ENCODE measurements around the gene QKI.

Gene QKI

GRCh38 chr6:163599136-163599535, 184.6 kb downstream of the QKI start:
- TF ChIP-seq CTCF (IDR thresholded peaks at IDR 0.05): no peak
- H3K27ac ChIP-seq: no peak overlapping the region

GRCh38 chr6:163599684-163600083, 185.2 kb downstream of the QKI start:
- H3K27ac ChIP-seq: no peak overlapping the region
- no peak overlapping the region for H3K4me2 ChIP-seq (ENCODE audit: low read length)
- no peaks in the 10 kb centered on the region for H3K4me1 ChIP-seq
- no peaks in the 10 kb centered on the region for H3K27me3 ChIP-seq (ENCODE audit: control insufficient read depth, insufficient read depth, low read length)
- H2AFZ ChIP-seq: no peak overlapping the region
- no peaks in the 10 kb centered on the region for H3K79me2 ChIP-seq
- no peaks in the 10 kb centered on the region for H3K36me3 ChIP-seq (ENCODE audit: control insufficient read depth, insufficient read depth, low read length)
- H3K9ac ChIP-seq: no peak overlapping the region
- no peak for TF ChIP-seq CTCF (IDR thresholded peaks at IDR 0.05)
- no peak overlapping the region for H3K4me3 ChIP-seq (ENCODE audit: low read depth, low read length)
- no peaks in the 10 kb centered on the region for H3K9me3 ChIP-seq (ENCODE audit: control insufficient read depth, low read length)

More at GRCh38 chr6:163599136-163599535, 184.6 kb downstream of the QKI start:
- Histone ChIP-seq H2AFZ (no peak overlapping the region), H3K4me1 (no peaks in the 10 kb centered on the region), H3K4me2 (ENCODE audit: low read length) (no peak overlapping the region), H3K79me2 (no peaks in the 10 kb centered on the region), H3K9me3 (ENCODE audit: control insufficient read depth, low read length) (no peaks in the 10 kb centered on the region), H3K36me3 (ENCODE audit: control insufficient read depth, insufficient read depth, low read length) (no peaks in the 10 kb centered on the region), H3K9ac (no peak overlapping the region), H3K27me3 (ENCODE audit: control insufficient read depth, insufficient read depth, low read length) (no peaks in the 10 kb centered on the region), H3K4me3 (ENCODE audit: low read depth, low read length) (no peak overlapping the region)

- Histone ChIP-seq H3K27me3 (ENCODE audit: control insufficient read depth, insufficient read depth, low read length) (no peaks in the 10 kb centered on the region), H3K27ac (no peak overlapping the region), H2AFZ (no peak overlapping the region), H3K9ac (no peak overlapping the region), H3K4me1 (no peaks in the 10 kb centered on the region), H3K36me3 (ENCODE audit: control insufficient read depth, insufficient read depth, low read length) (no peaks in the 10 kb centered on the region), H3K79me2 (no peaks in the 10 kb centered on the region), H3K4me2 (ENCODE audit: low read length) (no peak overlapping the region), H3K9me3 (ENCODE audit: control insufficient read depth, low read length) (no peaks in the 10 kb centered on the region), H3K4me3 (ENCODE audit: low read depth, low read length) (no peak overlapping the region)
- no peak for TF ChIP-seq CTCF (IDR thresholded peaks at IDR 0.05)
These were observed 185.8 kb downstream of the QKI start for GRCh38 chr6:163600331-163600730.

- Histone ChIP-seq H2AFZ (no peak overlapping the region), H3K79me2 (no peaks in the 10 kb centered on the region), H3K4me2 (ENCODE audit: low read length) (no peak overlapping the region), H3K9me3 (ENCODE audit: control insufficient read depth, low read length) (no peaks in the 10 kb centered on the region), H3K27me3 (ENCODE audit: control insufficient read depth, insufficient read depth, low read length) (no peaks in the 10 kb centered on the region), H3K36me3 (ENCODE audit: control insufficient read depth, insufficient read depth, low read length) (no peaks in the 10 kb centered on the region), H3K9ac (no peak overlapping the region), H3K4me1 (no peaks in the 10 kb centered on the region), H3K27ac (no peak overlapping the region), H3K4me3 (ENCODE audit: low read depth, low read length) (no peak overlapping the region)
- TF ChIP-seq CTCF (IDR thresholded peaks at IDR 0.05): no peak
These were observed 186.3 kb downstream of the QKI start for GRCh38 chr6:163600781-163601180.

- TF ChIP-seq CTCF (IDR thresholded peaks at IDR 0.05): no peak
- H3K9me3 ChIP-seq (ENCODE audit: control insufficient read depth, low read length): no peaks in the 10 kb centered on the region
- H3K4me2 ChIP-seq (ENCODE audit: low read length): no peak overlapping the region
- no peaks in the 10 kb centered on the region for H3K4me1 ChIP-seq
- H2AFZ ChIP-seq: no peak overlapping the region
- H3K79me2 ChIP-seq: no peaks in the 10 kb centered on the region
- H3K36me3 ChIP-seq (ENCODE audit: control insufficient read depth, insufficient read depth, low read length): no peaks in the 10 kb centered on the region
- H3K27ac ChIP-seq: no peak overlapping the region
- H3K4me3 ChIP-seq (ENCODE audit: low read depth, low read length): no peak overlapping the region
- H3K27me3 ChIP-seq (ENCODE audit: control insufficient read depth, insufficient read depth, low read length): no peaks in the 10 kb centered on the region
- H3K9ac ChIP-seq: no peak overlapping the region
These were observed 188.3 kb downstream of the QKI start for GRCh38 chr6:163602851-163603250.

Measured in parathyroid adenoma (tissue), 2 donors.